GM12892 (cell line): ENCODE data around the gene PRUNE2.

ENCODE experiments used
- POLR2A ChIP-seq: IDR thresholded peaks from 2 replicates; pipeline ENCODE4 v1.6.1; 2011; ENCODE audit warnings: low read depth, low read length, control low read depth
- POLR2AphosphoS5 ChIP-seq: IDR thresholded peaks from 2 replicates; pipeline ENCODE4 v1.6.1; 2011; ENCODE audit warnings: low read depth, low read length, control low read depth
- TAF1 ChIP-seq: IDR thresholded peaks from 2 replicates; pipeline ENCODE4 v1.6.1; 2011; ENCODE audit warnings: low read depth, mild to moderate bottlenecking, control low read depth, low read length, borderline replicate concordance

DNA sequence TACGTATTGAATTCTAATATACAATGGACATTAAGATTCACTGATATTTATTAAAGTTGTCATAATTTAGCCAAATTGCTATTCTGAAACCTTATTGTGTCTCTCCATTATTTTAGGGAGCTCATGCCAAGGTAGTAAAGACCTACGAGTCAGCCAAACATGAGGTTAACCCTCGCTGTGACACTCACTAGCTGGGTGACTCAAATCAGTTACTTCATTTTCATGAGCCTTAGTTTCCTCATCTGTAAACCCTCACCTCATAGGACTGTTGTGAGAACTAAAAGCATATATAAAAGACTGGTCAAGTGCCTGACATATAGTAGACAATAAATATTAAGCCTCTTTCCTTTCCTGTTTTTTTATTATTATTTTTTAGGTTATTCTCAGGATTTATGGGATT is 185.7 kb downstream of the PRUNE2 start:
- TF ChIP-seq POLR2A (no peak), POLR2AphosphoS5 (no peak), TAF1 (no peak)
